ENCODE data around the gene TMEM45A.

Gene TMEM45A

DNA sequence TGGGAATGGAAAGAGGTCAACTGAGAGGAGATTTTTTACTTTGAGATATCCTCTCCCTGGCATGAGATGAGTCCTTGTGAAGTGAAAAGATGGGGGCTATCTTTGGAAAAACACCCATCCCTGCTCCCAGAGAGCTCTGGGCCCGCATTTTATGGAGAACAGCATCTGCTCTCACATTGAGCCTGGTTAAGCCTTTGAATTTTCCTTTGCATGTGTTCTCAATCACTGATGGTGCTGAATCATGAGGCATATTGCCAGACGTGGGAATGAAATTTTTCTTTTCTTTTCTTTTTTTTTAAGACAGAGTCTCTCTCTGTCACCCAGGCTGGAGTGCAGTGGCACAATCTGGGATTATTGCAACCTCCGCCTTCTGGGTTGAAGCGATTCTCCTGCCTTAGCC, 24.4 kb downstream of the TMEM45A start:
- TF ChIP-seq, protein P1, sequence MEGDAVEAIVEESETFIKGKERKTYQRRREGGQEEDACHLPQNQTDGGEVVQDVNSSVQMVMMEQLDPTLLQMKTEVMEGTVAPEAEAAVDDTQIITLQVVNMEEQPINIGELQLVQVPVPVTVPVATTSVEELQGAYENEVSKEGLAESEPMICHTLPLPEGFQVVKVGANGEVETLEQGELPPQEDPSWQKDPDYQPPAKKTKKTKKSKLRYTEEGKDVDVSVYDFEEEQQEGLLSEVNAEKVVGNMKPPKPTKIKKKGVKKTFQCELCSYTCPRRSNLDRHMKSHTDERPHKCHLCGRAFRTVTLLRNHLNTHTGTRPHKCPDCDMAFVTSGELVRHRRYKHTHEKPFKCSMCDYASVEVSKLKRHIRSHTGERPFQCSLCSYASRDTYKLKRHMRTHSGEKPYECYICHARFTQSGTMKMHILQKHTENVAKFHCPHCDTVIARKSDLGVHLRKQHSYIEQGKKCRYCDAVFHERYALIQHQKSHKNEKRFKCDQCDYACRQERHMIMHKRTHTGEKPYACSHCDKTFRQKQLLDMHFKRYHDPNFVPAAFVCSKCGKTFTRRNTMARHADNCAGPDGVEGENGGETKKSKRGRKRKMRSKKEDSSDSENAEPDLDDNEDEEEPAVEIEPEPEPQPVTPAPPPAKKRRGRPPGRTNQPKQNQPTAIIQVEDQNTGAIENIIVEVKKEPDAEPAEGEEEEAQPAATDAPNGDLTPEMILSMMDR (IDR thresholded peaks at IDR 0.05; ENCODE audit: low read depth, low read length, missing control alignments), result no peak
- in situ Hi-C loops (cut with HindIII; ENCODE audit: low pct_ligation_motif_present, low sequenced_read_pairs), result no loop called here
- no peak overlapping the region for H3K27ac ChIP-seq
- no peak for DNase-seq
- no peaks in the 10 kb centered on the region for H3K27me3 ChIP-seq (replicated peaks)
- H3K4me3 ChIP-seq (ENCODE audit: low read depth, low read length), result no peak overlapping the region
- no peaks in the 10 kb centered on the region for H3K36me3 ChIP-seq (replicated peaks)

DNA sequence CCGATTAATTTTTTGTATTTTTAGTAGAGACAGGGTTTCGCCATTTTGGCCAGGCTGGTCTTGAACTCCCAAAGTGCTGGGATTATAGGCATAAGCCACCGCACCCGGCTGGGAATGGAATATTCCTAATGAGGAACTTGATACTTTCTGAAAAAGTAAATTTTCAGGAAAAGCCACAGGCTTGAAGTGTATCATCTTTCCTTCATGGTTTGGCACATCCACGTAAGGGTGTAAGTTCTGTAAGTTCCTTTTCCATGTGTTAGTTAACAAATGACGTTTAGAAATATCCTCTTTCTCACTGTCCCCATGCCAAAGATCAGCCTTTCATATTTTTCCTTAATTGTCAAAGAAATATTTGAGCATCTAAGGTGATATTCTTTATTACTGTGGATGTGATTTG, 24.9 kb downstream of the TMEM45A start:
- H3K36me3 ChIP-seq (replicated peaks), result no peaks in the 10 kb centered on the region
- H3K27ac ChIP-seq, result no peak overlapping the region
- TF ChIP-seq, protein P1 (IDR thresholded peaks at IDR 0.05; ENCODE audit: low read depth, low read length, missing control alignments), result no peak
- no peaks in the 10 kb centered on the region for H3K27me3 ChIP-seq (replicated peaks)
- no peak overlapping the region for H3K4me3 ChIP-seq (ENCODE audit: low read depth, low read length)
- DNase-seq, result no peak
- in situ Hi-C loops (cut with HindIII; ENCODE audit: low pct_ligation_motif_present, low sequenced_read_pairs), result no loop called here

DNA sequence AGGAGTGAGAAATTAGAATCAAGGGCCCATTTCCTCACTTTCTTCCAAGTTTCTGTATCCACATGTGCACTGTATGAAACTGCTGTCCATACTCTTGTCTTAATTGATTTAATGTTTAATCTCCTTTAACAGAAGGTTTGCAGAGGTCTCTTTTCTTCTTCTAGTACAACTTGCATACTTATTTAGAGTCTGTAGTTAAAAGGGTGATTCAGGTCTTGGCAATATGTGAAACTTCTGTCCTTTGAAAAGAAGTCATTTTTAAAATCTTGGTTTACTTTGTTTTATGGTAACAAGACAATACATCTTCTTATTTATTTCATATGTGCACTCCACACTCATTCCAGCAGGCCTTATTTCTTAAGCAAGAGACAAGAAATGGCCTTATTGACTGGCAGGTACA, 25.8 kb downstream of the TMEM45A start:
- DNase-seq, result no peak
- Histone ChIP-seq H3K27ac (no peak overlapping the region), H3K36me3 (replicated peaks) (no peaks in the 10 kb centered on the region), H3K4me3 (ENCODE audit: low read depth, low read length) (no peak overlapping the region), H3K27me3 (replicated peaks) (no peaks in the 10 kb centered on the region)
- in situ Hi-C loops (cut with HindIII; ENCODE audit: low pct_ligation_motif_present, low sequenced_read_pairs), result no loop called here
- TF ChIP-seq, protein P1 (IDR thresholded peaks at IDR 0.05; ENCODE audit: low read depth, low read length, missing control alignments), result no peak

DNA sequence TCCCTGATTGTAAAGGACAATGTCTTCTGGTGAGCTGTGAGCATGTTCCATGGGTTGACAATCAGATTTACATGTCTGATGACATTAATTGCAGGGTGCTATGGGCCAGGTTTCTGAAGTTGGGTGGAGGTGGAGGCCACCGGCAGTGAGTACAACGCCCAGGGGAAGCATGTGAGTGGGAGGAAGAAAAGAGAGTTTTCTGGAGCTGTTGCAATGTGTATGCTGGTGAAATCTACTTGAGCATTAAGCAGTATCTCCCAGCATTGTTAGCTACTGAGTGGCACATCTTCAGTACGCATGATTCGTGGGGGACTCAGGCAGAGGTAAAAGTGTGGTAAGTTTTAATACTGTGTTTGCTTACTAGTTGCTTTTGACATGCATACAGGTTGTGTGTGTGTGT, 26.6 kb downstream of the TMEM45A start:
- Histone ChIP-seq H3K4me3 (ENCODE audit: low read depth, low read length) (no peak overlapping the region), H3K36me3 (replicated peaks) (no peaks in the 10 kb centered on the region), H3K27ac (no peak overlapping the region), H3K27me3 (replicated peaks) (no peaks in the 10 kb centered on the region)
- no peak for DNase-seq
- TF ChIP-seq, protein P1 (IDR thresholded peaks at IDR 0.05; ENCODE audit: low read depth, low read length, missing control alignments), result no peak
- in situ Hi-C loops (cut with HindIII; ENCODE audit: low pct_ligation_motif_present, low sequenced_read_pairs), result no loop called here

DNA sequence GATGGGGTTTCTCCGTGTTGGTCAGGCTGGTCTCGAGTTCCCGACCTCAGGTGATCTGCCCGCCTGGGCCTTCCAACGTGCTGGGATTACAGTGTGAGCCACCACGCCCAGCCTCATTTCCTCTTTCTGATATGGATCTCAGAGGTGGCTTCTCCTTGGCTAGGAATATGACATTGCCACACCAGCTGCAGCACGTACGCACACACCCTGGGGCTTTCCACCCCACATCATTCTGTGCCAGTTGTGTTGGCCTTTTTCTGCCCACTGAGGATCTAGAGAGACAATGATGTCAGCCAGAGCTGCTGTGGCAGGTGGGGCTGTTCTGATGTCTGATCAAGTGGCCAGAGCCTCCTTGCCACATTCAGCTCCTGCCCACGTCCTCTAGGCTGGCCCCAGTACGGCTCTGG, 29.0 kb downstream of the TMEM45A start:
- Histone ChIP-seq H3K27ac (no peak overlapping the region), H3K36me3 (replicated peaks) (no peaks in the 10 kb centered on the region), H3K27me3 (replicated peaks) (no peaks in the 10 kb centered on the region), H3K4me3 (ENCODE audit: low read depth, low read length) (no peak overlapping the region)
- in situ Hi-C loops (cut with HindIII; ENCODE audit: low pct_ligation_motif_present, low sequenced_read_pairs), result no loop called here
- DNase-seq, result no peak
- TF ChIP-seq, protein P1 (IDR thresholded peaks at IDR 0.05; ENCODE audit: low read depth, low read length, missing control alignments), result no peak

DNA sequence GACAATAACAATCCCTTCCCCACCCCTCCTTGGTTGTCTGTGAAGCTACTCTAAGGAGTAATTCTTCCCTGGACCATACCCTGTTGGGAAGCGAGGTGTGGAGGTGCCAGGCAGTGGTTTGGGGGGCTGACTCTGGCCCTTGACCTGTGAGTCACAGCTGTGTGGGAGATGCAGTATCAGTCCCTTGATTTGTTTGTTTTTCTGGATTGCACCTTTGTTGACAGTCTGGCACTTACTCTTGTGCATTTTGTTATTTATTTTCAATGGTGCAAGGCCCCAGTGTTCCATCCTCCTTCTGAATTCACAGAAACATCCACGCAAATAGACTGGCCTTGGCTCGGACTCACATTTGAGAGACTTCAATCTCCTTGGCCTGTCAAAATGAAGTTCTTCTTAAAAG, 29.7 kb downstream of the TMEM45A start:
- in situ Hi-C loops (cut with HindIII; ENCODE audit: low pct_ligation_motif_present, low sequenced_read_pairs), result no loop called here
- TF ChIP-seq, protein P1 (IDR thresholded peaks at IDR 0.05; ENCODE audit: low read depth, low read length, missing control alignments), result no peak
- H3K27ac ChIP-seq, result no peak overlapping the region

More for the DNA sequence above, 29.7 kb downstream of the TMEM45A start:
- H3K36me3 ChIP-seq (replicated peaks), result no peaks in the 10 kb centered on the region
- no peak overlapping the region for H3K4me3 ChIP-seq (ENCODE audit: low read depth, low read length)
- H3K27me3 ChIP-seq (replicated peaks), result no peaks in the 10 kb centered on the region
- DNase-seq, result no peak

All from brain microvascular endothelial cell (primary cell).